ENCODE results near the gene FAM3B.

The FAM3B gene

DNA sequence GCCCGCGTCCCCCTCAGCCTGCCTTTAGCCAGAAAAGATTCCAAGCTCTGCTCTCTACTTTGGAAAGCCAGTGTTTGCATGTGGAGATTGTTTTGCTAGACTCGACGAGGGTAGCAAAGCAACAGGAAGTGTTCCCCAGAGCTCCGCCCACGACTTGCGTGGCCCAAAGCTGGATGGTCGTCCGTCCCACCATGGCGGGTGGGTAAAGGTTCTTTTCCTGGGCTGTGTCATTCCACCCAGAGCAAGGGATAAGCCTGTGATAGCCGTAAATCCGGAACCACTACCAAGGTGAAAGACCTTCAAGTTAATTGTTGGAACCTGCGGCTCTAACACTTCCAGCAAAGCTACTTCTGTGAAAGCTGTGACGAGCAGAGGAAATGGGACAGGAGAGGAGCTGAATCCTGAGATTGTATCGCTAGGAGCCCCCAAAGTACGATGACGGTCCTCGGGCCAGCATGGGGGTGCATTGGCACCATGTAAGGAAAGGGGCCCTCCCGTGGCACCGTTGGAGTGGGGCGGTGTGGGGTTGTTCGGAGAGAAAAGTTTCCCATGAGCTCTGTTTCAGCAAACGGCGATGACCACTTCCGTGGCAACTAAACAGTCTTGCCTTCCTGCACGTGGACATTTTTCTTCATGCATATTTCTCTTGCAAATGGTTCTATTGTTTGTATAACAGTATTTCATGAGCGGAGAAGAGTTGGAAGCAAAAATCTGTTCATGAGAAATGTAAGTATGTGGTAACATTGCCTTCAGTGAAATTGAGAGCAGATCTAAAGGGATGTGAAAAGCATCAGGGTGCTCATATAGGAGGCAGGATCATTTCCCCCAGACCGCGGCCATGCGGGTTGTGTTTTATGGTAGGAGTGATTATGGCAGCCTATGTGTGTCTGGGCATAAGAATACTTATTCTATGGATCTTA lies 53.6 kb downstream of the FAM3B start:
- no peak for DNase-seq

DNA sequence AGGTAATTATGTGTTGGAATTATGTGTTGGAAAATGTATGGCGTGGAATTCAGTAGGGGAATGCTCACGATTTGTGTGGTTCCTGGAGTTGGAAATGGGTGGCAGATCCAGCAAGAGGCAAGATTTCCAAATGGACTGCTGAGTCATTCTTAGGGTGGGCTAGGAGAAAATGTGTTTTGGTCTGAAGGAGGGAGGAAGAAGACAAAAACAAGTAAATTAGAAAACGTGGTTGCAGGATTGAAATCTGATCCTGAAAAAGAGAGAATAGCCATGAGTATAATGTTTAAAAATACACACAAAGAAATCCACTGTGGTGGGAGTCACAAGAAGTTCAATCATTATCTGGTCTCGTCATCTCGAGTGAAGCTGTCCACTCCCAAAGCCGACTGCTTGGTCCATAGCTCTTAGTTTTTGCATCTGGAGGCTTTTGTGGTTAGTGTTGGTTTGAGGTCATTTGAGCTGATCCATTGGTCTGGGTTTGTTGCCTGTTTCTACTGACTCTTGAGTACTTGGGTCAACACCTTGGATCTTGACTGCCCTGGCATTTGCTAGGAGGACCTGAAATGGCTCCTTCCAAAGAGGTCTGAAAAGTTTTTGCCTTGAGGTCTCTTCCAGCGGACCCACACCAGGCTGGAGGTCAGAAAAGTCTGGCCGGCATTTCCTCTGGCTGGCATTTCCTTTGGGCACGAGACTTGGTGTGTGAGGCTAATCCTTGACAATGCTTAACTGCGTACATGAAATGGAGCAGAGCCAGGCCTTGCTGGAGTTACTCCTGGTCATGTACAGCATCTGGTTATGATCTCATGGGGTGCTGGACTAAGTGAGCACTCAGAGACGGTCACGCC lies 54.5 kb downstream of the FAM3B start:
- no peak for DNase-seq

DNA sequence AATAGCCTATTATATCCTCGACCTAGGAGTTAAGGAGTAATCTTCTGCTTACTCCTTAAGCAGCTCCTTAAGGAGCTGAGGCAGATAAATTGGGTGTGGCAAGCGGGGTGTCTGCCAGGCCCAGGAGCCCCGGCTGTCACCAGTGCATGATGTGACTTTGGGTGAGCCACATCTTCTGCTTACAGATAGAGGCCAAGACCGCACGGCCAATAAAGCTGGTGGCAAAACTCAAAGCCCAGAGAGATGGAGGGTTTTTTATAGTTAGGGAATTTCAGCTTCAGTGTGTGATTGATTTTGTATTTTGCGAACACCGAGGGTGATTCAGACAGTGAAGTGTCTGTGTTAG lies 55.1 kb downstream of the FAM3B start:
- DNase-seq = no peak

DNA sequence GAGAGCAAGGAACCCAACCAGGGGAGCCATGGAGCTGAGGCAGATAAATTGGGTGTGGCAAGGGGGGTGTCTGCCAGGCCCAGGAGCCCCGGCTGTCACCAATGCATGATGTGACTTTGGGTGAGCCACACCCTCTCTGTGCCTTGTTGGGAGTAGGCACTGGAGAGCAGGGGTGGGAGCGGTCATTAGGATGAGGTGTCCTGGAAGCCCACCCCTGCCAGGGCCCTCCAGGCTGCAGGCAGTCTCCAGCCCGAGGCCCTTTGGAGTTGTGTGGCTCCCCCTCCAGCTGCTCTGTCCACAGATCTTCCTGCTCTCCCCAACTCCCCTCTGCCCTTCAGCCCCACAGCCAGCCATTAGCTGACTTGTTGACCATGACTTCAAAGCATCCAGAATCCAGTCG lies 56.7 kb downstream of the FAM3B start:
- no peak for DNase-seq

DNA sequence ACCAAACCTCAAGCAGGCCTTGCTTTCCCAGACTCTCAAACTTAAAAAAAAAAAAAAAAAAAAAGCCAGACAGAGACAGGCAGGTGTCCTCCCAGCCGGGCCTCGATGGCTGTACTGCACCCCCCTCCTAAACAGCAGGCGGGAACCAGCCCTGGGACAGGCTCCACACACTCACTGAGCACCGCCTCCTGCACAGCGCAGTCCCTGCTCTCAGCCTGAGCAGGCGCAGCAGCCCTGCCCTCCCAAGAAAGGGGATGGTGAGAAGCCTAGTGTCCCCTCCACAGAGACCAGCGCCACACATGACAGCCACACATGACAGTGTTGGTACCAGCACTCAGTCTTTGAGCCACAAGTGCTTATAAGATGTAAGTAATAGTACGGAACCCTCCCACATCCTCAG lies 57.2 kb downstream of the FAM3B start:
- DNase-seq = no peak

DNA sequence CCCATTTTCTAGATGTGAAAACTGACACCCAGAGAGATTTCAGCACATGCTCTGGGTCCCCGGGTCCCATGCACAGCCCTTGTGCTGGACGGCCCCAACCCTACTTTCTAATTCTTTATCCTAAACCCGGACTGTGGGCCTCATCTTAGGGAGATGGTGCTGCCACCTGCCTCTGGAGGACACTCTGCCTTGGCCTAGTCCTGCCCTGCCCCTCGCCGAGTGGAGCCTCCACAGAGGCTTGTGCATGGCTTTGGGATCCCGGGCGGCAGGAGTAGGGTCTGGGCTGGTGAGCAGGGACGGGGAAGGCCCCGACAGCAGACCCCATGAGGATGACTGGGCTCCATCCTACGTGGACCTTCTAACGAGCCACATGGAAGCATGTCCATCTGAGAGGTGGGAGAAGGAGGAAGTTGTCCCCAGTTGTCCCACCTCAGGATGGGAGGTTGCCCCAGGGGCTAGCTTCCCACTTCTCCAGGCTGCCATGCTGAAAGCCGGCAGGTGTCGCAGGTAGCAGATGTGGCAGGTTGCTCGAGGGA lies 57.6 kb downstream of the FAM3B start:
- DNase-seq = no peak

DNA sequence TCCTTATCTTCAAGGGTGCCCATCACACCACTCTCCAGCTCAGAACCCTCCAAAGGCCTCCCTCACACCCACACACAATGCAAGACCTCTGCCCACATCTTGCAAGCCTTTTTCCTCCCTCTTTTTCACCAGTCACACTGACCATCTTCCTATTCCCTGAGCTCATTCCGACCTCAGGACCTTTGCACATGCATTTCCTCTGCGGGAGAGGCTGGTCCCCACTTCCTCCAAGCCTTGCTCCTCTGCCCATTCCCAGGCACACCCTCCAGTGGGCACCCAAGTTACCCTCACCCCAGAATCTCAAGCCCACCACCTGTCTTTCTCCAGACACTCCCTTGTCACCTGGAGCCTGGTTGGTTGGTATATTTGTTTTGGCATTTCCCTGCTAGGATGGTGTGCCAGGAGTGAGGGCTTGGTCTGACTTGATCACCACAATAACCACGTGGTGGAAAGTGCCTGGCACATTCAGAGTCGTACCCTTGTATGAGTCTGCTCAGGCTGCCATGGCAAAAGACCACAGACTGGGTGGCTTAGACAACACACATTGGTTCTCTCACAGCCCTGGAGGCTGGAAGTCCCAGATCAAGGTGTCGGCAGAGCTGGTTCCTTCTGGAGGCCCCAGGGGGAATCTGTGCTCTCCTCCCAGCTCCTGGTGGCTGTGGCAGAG lies 58.4 kb downstream of the FAM3B start:
- no peak for DNase-seq

DNA sequence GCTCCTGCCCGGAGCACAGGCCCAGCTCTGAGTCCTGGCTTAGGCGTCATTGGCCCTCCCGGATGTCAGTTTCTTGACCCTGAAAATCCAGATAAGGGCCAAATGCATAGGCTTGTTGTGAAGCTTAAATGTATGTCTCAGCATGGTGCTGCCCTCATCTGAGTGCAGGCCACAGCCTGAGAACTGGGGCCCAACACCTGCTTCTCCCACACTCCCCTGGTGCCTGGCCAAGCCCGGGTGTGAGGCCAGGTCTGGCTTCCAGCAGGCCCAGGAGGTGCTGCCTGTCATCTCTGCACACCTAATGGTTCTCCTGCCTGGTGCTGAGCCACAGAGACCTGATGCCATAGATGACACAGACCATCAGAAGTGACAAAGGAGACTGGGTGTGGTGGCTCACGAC lies 59.3 kb downstream of the FAM3B start:
- no peak for DNase-seq

DNA sequence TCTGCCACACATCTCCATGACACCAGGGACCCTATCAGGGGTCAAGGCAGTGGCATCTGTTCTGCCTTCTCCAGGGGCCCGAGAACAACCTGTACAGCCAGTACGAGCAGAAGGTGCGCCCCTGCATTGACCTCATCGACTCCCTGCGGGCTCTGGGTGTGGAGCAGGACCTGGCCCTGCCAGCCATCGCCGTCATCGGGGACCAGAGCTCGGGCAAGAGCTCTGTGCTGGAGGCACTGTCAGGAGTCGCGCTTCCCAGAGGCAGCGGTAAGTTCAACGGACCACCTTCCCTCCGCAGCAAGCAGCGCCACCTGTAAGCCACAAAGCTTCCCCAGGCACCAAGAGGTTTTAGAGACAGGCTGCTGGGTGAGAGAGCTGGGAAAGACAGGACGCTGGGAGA lies 61.1 kb downstream of the FAM3B start:
- DNase-seq = no peak

DNA sequence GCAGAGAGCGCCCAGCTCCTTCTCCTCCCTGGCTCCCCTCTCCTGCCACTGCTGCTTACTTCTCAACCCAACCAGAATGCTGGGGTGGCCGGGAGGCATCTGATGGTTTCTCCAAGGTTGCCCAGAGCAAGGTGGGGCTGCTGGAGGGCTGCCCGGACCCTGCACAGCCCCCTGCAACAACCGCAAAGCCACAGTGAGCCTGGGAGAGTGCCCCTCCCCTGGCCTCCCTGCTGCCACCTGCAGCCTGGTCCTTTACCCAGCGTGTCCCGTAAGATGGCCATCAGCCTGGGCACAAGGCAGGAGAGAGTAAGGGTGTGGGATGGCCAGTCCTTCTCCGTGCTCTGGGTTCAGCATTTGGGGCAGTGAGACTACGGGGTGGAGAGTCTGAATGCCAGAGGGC lies 62.2 kb downstream of the FAM3B start:
- DNase-seq = no peak

DNA sequence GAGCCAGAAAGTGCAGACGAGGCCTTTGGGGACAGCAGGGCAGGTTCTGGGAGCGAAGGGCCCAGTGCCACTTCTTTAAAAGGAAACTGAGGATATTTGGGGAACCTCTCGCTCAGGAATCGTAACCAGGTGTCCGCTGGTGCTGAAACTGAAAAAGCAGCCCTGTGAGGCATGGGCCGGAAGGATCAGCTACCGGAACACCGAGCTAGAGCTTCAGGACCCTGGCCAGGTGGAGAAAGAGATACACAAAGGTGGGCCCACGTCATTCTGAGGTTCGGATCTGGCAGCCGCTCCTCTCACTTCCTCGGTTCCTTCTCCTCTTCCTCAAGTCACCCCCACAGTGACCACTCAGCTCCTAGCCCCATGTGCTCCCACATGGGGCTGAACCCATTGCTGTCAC lies 63.3 kb downstream of the FAM3B start:
- no peak for DNase-seq

DNA sequence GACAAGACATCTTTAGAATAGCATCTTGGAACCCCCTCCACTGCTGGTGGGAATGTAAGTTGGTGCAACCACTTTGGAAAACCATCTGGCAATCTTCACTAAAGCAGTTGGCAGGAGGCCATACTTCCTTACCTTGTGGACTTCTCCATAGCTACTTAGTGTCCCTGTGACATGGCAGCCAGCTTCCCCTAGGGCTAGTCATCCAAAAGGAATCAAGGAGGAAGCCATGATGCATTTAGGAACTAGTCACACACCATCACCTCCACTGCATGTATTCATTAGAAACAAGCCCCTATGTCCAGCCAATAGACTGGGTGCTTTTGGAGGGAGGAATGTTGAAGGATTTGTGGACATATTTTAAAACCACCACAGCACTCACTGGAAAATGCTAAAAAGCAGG lies 65.1 kb downstream of the FAM3B start:
- no peak for DNase-seq

DNA sequence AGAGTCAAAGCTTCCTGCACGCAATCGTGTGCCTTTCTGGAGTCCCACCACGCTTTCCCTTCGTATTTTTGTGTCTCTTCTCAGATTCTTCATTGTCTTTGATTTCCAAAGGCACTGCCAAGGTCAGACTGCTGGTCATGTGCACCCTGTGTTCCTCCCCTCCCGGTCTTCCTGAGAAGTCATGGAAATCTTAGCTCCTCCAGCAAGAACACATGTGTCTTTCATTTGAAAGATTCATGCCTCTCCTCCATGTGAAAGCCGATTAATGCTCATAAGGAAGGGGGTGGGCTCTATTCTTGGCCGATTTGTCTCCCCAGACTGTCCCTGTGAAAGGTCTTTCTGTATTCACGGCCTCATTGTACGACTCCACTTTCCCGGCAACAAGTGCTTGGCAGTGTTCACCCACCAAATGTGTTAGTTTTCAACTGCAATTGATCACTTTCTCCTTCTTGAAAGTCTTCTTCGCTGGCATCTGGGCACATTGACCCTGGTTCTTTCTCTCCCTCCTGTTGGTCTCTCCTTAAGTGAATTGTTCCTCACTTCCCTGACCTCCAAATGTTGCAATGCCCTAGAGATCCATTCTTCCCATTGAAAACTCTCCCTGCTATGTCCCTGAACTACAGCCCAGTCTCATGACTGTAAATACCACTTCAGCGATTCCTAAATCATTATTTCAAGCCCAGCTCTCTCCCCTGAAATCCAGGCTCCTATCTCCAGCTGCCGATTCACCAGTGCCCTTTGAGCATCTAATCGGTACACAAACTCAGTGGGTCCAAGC lies 70.6 kb downstream of the FAM3B start:
- DNase-seq = no peak

DNA sequence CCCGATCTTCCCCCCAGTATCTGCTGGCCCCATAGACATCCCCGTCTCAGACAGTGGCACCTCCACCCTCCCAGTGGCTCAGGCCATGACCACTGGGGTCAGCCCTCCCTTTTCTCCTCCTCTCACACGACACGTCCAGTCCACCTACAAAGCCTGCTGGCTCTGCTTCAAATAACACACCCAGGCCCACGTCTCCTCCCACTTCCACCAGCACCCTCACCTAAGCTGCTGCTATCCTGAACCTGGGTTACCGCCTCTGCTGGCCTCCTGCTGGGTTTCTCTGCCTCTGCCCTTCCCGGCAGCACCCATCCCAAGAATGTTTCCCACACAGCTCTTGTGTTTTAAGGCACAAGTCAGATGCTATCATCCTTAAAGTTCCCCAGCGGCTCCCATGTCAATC lies 71.2 kb downstream of the FAM3B start:
- DNase-seq = no peak

DNA sequence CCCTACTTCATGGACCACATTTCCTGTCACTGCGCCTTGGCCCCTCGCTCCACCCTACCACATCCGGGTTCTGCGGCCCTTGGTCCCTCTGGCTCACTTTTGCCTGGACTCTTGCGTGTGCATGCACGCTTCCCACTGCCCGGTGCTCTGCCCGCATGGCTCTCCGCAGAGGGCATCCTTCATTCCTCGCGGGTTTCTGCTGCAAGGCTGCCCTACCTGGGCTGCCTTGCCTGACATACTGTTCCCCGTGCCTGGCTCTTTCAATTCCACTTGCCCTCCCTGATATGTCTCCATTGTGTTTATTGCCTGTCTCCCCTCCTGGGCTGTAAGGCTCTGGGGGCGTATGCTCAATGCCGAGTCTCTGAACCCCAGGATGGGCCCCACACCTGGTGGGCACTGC lies 71.7 kb downstream of the FAM3B start:
- no peak for DNase-seq

DNA sequence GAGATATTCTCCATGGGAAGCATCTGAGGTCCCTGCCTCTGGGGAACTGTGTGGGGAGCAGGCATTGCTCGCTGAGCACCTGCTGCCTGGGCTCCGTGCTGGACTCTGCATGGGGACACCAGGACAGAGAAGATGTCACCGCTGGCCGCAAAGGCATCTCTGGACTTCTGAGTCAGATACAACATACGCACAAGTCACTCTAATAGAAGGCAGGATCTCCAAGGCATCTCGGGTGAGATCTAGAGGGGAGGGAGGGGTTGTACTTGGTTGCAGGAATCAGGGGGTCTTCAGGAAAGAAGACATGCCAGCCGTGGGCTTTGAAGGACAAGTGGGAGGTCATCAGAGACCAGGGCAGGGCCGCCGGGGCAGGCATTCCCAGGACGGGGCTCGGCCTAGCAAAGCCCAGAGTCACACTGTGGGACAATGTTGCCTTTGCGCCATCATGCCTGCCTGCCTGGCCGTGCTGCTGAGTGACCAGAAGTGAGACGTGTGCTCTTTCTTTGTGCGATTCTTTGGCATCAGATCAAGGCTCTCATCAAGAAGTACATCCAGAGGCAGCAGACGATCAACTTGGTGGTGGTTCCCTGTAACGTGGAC lies 73.5 kb downstream of the FAM3B start:
- no peak for DNase-seq

DNA sequence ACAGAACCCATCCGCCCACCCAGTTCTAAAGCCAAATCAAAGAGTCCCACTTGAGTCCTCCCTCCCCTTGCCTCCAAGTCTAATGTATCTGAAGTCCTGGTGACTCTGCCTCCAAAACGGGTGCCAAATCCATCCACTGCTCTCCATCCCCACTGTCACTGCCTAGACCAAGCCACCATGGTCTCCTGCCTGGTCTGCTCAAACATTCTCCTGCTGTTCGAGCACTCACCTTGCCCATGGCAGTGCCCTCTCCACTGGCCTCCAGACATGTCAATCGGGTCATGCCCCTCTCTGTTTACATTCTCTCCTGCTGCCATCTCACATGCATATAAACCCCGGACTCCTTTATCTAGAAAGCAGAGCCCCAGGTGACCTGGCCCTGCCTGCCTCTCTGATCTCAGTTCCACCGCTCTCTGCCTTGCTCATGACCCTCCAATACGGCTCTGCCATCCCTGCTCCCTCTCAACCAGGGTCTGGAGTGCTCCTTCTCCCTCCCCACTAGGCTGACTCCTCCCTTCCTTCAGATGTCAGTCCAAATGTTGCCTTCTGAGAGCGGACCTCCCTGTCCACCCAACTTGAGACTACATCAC lies 77.4 kb downstream of the FAM3B start:
- no peak for DNase-seq

DNA sequence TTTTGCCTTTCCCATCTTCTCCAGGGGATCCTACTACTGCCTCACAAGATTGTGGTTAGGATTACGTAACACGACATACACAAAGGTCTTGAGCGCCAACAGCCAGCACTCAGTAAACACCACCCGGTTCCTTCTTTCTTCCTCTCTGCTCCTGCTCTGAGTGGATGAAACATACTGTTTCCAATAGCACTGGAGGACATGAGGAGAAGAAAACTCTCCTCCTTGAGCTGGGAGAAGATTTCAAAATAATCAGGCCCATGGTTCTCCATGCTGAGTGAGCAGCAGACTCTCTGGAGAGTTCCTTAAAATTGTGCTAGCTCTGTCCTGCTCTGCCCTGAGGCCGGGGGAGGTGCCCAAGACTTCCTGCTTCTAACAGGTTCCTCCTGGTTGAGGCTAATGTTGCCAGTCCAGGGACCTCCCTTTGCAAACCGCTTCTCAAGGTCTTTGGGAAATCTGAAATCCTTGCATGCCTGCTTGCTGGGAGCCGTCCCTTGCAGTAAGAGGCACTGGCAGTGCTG lies 80.0 kb downstream of the FAM3B start:
- DNase-seq = no peak

DNA sequence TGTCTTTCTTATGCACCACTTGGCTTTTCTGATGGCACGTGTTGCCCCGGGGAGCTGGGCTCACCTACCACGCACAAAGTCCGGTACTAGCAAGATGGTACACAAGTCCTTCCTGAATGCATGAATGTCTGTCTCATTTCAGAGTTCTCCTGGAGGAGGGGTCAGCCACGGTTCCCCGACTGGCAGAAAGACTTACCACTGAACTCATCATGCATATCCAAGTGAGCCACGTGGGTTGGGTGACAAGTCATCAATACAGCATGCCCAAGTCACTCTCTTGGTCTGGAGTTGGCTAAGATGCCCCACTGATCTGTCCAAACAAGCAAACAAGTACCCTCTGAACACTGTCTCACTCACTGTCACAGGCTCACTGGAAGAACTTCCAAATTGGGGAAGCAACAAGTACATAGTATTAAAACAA lies 80.9 kb downstream of the FAM3B start:
- DNase-seq = no peak

DNA sequence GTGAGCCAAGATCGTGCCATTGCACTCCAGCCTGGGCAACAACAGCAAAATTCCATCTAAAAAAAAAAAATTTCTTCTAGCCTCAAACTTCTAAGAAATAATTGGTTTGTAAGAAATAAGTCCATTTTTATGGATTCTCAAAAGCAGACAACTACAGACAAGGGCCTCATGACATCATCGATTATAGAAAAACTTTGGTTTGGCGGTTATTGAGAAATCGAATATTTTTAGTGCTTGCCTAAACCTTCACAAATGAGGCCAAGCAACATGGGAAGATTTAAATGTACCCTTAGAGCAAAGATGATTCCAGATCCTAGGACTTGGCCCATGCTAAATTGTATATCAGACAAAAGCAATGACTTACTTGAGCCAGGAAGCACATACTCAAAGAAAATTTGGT lies 81.7 kb downstream of the FAM3B start:
- DNase-seq = no peak

DNA sequence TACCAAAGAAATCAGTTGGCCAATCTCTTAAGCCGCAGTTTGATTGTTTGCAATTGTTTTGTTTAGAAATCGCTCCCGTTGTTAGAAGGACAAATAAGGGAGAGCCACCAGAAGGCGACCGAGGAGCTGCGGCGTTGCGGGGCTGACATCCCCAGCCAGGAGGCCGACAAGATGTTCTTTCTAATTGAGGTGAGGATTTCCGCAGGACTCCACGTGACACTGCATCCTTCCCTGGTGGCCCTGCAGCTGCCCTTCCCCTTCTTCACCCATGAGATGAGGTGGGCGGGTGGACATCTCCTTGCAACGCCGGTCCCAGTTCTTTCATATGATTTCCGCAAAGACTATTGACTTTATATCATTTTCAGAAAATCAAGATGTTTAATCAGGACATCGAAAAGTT lies 82.2 kb downstream of the FAM3B start:
- DNase-seq = no peak
